IPS-18a (cell line): ENCODE measurements around the gene STT3B.
A peak's percentile ranks its signal among the peaks of the same experiment; 100 is the strongest.

Source experiments
- H3K27ac ChIP-seq: one replicate; pipeline ENCODE4 v1.5.1; 2013; ENCODE audit warnings: low read length
- H3K27me3 ChIP-seq: one replicate; pipeline ENCODE4 v1.6.1; 2013; ENCODE audit warnings: mild to moderate bottlenecking, low read length; ENCODE audit not compliant: control insufficient read depth, insufficient read depth
- H3K36me3 ChIP-seq: one replicate; pipeline ENCODE4 v1.6.1; 2013; ENCODE audit warnings: low read depth, low read length; ENCODE audit not compliant: control insufficient read depth
- H3K4me1 ChIP-seq: one replicate; pipeline ENCODE4 v1.6.1; 2013; ENCODE audit warnings: low read depth, low read length; ENCODE audit not compliant: control insufficient read depth
- H3K4me3 ChIP-seq: one replicate; pipeline ENCODE4 v1.5.1; 2013; ENCODE audit warnings: low read length
- H3K9ac ChIP-seq: one replicate; pipeline ENCODE4 v1.6.1; 2013; ENCODE audit warnings: mild to moderate bottlenecking, low read length, moderate library complexity
- H3K9me3 ChIP-seq: one replicate; pipeline ENCODE4 v1.6.1; 2013; ENCODE audit warnings: low read depth, low read length; ENCODE audit not compliant: control insufficient read depth

The STT3B gene

DNA sequence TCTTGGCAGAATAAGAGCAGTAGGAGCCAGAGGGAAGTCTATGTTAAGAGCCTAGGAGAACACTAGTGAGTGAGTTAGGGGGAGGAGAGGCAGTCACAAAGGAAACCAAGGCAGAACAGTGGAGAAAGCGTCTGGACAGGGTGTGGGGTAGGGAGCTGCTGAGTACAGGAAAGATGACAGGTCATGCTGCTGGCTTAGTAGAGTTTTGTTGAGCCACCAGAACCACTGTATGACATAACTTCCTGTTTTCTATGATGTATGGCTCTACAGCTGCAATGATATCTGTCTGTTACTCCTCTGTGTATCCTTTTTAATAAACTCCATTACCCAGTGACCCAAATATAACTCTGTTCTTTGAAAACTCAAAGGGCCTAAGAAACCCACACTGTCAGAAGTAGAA is 10.6 kb upstream of the STT3B start:
- Histone ChIP-seq H3K9me3 (no peaks in the 10 kb centered on the region), H3K27ac (no peak overlapping the region), H3K4me1 (no peaks in the 10 kb centered on the region), H3K36me3 (no peaks in the 10 kb centered on the region), H3K4me3 (no peak overlapping the region), H3K27me3 (no peaks in the 10 kb centered on the region), H3K9ac (no peak overlapping the region)

DNA sequence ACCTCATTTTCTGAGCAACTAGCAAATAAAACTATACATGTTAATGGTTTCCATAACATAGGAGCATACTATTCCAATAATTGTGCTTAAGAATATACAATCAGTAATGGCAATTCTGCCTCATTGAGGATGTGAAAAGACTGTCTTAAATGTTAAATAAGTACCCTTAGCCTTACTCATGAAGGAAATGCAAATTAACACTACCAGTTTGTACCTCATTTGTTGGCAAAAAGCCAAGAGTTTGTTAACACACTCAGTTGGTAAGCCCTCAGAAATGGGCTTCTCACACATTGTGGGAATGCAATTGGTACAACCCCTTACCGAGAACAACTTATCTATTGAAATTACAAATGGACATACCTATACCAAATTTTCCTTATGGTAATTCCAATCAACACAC is 9.2 kb upstream of the STT3B start:
- H3K27ac ChIP-seq, result no peak overlapping the region
- no peak overlapping the region for H3K4me3 ChIP-seq
- no peak overlapping the region for H3K9ac ChIP-seq
- H3K27me3 ChIP-seq, result no peaks in the 10 kb centered on the region
- H3K36me3 ChIP-seq, result no peaks in the 10 kb centered on the region
- H3K4me1 ChIP-seq, result no peaks in the 10 kb centered on the region
- no peaks in the 10 kb centered on the region for H3K9me3 ChIP-seq

DNA sequence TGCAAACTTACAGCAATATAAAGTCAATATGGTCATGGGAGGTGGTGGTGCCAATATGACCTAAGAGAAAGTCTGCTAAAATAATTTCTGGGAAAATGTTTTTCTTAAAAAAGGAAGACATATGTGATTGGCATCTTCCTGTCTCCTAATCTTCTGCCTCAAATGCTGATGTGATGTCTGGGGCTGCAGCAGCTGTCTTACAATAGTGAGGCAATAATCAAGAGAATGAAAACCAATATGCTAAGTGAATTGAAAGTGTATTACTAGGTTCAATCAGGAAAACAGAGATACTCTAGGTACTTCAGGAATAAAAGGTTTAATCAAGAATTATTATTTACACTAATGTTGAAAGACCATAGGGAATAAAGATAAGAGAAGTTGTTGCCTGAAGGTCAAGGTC is 7.2 kb upstream of the STT3B start:
- Histone ChIP-seq H3K9ac (no peak overlapping the region), H3K36me3 (no peaks in the 10 kb centered on the region), H3K9me3 (no peaks in the 10 kb centered on the region), H3K27ac (no peak overlapping the region), H3K4me1 (no peaks in the 10 kb centered on the region), H3K4me3 (no peak overlapping the region), H3K27me3 (no peaks in the 10 kb centered on the region)

DNA sequence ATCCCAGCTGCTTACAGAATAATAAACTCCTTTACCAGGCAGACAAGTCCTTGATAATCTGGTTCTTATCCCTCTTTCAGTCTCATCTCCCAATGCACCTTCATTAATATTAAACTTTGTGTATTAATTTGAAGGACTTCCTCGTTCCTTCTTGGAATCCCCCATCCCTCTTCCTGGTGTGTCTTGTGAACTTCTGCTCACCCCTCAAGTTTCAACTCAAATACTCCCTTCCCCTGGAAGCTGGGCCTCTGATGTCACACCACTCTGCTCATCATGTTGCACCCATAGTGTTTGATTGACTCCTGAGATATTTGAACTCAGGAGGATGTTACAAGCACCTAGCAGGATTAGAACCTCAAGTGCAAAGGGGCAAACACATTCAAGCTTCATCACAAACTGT is 3.3 kb upstream of the STT3B start:
- Histone ChIP-seq H3K36me3 (no peaks in the 10 kb centered on the region), H3K27me3 (no peaks in the 10 kb centered on the region), H3K4me1 (peaks cover 4% of the 10 kb centered on the region), H3K9me3 (no peaks in the 10 kb centered on the region), H3K9ac (no peak overlapping the region), H3K4me3 (no peak overlapping the region), H3K27ac (no peak overlapping the region)

DNA sequence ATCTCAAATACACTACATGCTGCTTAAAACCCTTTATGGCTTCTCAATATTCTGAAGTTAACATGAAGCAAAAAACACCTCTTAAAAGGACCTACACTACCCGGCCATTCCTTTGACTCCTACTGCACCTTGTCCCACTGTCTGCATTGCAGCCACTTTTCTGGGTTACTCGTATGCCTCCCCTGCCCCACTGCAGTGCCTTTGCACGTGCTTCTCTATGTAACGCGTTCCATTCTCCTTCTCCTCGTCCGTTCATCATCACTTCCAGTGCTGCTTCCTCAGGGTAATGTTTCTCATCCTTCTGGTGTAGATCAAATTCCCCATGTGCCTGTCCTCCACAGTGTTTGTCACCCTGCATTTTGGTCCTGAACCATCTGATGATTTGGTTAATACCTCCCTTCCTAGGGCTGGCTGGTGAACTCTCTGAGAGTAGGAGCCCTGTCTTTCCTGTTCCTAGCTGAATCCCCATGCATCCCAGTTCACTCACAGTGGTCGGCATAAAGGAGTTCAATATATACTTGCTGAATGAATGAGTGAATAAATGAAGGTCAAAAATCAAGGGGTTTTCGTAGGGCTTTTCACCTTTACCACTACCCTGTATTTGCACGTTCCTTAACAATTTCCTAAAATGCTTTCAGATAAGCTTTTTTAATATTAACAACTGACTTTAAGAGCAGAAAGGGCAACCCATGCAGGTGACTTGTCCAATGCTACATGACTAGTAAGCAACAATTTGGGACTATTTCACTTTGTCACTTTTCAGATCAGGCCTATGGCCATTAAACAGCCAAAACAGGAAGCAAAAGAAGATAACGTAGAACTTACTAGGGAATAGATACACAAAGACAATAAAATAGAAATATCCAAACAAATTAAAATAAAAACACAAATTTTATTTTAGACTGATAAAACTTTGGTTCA is 2.4 kb upstream of the STT3B start:
- no peaks in the 10 kb centered on the region for H3K36me3 ChIP-seq
- peak overlapping the region; percentile 80 for H3K4me3 ChIP-seq
- H3K9me3 ChIP-seq, result no peaks in the 10 kb centered on the region
- no peak overlapping the region for H3K27ac ChIP-seq
- H3K9ac ChIP-seq, result no peak overlapping the region
- no peaks in the 10 kb centered on the region for H3K27me3 ChIP-seq
- H3K4me1 ChIP-seq, result peaks cover 10% of the 10 kb centered on the region

DNA sequence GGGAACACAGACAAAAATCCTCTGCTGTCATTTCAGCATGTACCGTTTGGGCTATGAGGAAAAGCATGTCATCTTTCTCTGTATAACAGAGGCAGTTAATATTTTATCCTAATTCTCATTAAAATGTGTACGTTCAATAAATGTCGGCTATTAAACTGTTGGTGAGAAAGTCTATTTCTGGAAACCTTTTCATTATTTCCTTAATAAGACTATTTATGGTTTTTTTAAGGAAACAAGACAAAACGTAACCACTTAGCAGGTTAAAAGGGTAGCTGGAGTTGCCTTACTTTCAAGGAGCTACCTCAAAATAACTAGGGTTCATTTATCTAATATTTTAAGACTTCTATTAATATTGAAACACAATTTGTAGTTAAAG is 1.8 kb upstream of the STT3B start:
- H3K4me3 ChIP-seq, result peak overlapping the region; percentile 80
- H3K27ac ChIP-seq, result no peak overlapping the region
- H3K9ac ChIP-seq, result peak overlapping the region; percentile 86
- H3K27me3 ChIP-seq, result no peaks in the 10 kb centered on the region
- H3K4me1 ChIP-seq, result peaks cover 14% of the 10 kb centered on the region
- H3K9me3 ChIP-seq, result no peaks in the 10 kb centered on the region
- no peaks in the 10 kb centered on the region for H3K36me3 ChIP-seq

DNA sequence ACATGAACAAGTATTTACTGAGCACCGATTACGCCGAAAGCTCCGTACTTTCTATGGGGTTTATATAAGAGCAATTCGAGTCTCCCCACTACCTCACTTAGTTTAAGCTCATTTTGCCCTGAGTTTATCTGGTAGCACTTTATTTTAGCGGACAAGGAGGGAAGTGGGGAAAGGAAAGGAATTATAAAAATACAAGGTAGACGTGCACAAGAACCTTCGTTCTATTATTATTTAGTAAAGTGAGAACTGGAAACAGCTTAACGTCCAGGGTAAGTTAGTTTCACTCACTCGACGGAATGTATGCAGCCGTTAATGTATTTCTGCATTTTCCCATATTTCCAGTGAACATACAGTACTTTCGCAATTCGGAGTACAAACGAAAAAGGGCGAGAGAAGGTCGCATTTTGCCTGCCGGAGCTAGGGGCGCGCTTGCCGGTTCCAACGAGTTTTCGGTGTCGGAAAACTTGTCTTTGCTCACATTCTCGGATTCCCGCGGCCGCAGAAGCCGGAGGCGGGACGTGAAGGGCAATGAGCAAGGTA is 1.2 kb upstream of the STT3B start:
- Histone ChIP-seq H3K4me3 (peak overlapping the region; percentile 80), H3K27me3 (no peaks in the 10 kb centered on the region), H3K27ac (peak overlapping the region; percentile 89), H3K9ac (peak overlapping the region; percentile 86), H3K4me1 (peaks cover 19% of the 10 kb centered on the region), H3K9me3 (no peaks in the 10 kb centered on the region), H3K36me3 (no peaks in the 10 kb centered on the region)

DNA sequence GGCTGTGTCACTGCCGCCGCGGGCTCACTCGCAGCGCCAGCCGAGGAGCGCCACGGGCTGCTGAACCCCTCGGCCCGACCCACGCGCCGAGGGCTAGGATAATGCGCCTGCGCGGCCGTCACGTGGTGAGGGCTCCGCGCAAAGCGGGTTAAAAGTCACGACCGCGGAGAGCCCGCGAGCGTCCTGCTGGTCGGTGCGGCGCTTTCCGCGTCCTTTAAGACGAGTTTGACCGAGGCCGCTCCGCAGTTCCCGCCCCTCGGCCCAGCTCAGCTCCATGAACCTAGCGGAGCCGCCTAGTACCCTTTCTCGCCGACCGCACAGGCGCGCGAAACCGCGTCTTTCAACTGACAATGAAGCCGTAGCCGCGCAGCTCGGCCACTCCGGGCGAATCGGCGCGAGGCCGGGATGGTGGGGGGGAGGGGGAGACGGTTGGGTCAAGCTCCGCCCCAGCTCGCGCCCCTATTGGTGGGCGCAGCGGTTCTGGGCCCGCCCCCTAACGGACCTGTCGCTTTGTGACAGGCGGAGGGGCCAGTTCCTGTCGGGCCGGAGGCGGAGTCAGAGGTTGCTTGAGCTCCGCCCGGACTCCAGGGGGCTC is 636 bp upstream of the STT3B start:
- peak overlapping the region; percentile 80 for H3K4me3 ChIP-seq
- H3K27me3 ChIP-seq, result no peaks in the 10 kb centered on the region
- H3K27ac ChIP-seq, result peak overlapping the region; percentile 89
- no peaks in the 10 kb centered on the region for H3K9me3 ChIP-seq
- peak overlapping the region; percentile 86 for H3K9ac ChIP-seq
- H3K36me3 ChIP-seq, result no peaks in the 10 kb centered on the region
- peaks cover 23% of the 10 kb centered on the region for H3K4me1 ChIP-seq

DNA sequence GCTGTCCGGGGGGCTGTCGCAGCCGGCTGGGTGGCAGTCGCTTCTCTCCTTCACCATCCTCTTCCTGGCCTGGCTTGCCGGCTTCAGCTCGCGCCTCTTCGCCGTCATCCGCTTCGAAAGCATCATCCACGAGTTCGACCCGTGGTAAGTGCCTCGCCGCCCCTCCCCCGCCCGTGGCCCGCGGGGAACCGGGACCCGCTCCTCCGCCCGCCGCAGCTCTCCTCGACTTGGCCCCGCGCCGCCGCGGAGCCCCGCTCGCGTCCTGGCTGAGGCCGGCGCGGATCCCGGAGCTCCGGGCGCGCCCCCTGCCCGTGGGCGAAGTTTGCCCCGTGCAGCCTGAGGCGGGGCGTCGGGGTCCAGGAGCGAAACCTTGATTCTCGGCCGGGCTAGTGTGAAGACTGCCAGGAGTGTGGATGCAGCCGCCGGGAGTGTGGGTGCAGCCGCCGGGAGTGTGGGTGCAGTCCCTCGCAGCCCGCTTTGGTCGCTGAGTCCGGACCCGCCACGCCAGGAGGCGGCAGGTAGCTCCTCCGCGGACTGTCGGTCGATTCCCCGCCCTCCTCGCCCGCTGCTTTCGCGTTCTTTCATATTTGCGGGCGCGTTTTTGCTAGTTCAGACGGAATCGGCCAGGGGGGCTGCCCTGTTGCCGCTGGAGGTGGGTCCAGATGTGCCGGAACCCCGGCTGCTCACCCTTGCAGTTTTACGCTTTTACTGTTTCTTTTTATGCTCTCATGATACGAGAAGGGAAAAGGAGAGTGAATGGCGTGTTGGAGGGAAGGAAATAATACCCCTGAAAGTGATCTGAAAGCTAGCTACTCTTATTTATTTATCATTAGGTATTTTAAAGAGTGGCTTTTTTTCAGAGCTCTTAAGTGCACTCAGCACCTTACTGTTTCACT is 692 bp downstream of the STT3B start:
- H3K9ac ChIP-seq, result peak overlapping the region; percentile 85
- H3K9me3 ChIP-seq, result no peaks in the 10 kb centered on the region
- no peak overlapping the region for H3K27ac ChIP-seq
- peak overlapping the region; percentile 80 for H3K4me3 ChIP-seq
- no peaks in the 10 kb centered on the region for H3K27me3 ChIP-seq
- peaks cover 31% of the 10 kb centered on the region for H3K4me1 ChIP-seq
- no peaks in the 10 kb centered on the region for H3K36me3 ChIP-seq

DNA sequence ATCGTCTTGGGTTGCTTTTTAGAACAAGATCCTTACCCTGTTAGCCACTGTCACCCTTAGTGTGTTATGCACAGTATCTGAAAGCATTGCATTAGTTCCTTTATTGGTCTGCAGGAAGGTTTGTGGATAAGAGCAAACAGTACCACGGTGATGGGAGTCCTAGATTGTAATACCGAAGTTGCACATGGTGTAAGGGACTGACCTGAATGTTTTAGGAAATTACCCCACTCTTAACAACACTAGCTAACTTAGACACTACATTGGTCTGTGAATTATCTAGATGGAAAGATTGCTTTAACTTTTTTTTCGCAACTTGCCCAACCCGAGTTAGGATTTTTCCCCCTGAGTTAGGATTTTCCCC is 1.3 kb downstream of the STT3B start:
- Histone ChIP-seq H3K9me3 (no peaks in the 10 kb centered on the region), H3K4me1 (peaks cover 38% of the 10 kb centered on the region), H3K27ac (no peak overlapping the region), H3K4me3 (peak overlapping the region; percentile 80), H3K36me3 (no peaks in the 10 kb centered on the region), H3K9ac (peak overlapping the region; percentile 85), H3K27me3 (no peaks in the 10 kb centered on the region)

DNA sequence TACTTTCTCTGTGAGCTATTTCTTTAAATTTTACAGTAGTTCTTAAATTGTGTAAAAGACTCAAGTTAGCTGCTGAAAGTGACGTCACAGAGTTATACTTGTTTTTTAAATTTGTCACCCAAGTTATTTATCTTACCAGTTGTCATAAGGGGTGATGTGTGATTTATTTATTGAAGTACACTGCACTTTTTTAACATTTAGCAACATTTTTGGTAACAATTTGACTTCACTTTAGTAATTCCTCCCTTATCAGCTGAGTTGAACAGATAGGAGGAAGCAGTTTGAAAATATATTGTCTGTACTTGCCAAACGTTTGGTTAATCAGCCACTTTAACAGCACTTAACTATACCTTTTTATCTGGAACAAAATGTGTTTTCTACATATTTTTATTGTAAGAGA is 3.8 kb downstream of the STT3B start:
- H3K36me3 ChIP-seq, result no peaks in the 10 kb centered on the region
- H3K4me1 ChIP-seq, result peaks cover 40% of the 10 kb centered on the region
- no peaks in the 10 kb centered on the region for H3K27me3 ChIP-seq
- no peak overlapping the region for H3K27ac ChIP-seq
- no peaks in the 10 kb centered on the region for H3K9me3 ChIP-seq
- H3K4me3 ChIP-seq, result no peak overlapping the region
- H3K9ac ChIP-seq, result no peak overlapping the region
